ENCODE measurements around the gene RNF207.

DNA sequence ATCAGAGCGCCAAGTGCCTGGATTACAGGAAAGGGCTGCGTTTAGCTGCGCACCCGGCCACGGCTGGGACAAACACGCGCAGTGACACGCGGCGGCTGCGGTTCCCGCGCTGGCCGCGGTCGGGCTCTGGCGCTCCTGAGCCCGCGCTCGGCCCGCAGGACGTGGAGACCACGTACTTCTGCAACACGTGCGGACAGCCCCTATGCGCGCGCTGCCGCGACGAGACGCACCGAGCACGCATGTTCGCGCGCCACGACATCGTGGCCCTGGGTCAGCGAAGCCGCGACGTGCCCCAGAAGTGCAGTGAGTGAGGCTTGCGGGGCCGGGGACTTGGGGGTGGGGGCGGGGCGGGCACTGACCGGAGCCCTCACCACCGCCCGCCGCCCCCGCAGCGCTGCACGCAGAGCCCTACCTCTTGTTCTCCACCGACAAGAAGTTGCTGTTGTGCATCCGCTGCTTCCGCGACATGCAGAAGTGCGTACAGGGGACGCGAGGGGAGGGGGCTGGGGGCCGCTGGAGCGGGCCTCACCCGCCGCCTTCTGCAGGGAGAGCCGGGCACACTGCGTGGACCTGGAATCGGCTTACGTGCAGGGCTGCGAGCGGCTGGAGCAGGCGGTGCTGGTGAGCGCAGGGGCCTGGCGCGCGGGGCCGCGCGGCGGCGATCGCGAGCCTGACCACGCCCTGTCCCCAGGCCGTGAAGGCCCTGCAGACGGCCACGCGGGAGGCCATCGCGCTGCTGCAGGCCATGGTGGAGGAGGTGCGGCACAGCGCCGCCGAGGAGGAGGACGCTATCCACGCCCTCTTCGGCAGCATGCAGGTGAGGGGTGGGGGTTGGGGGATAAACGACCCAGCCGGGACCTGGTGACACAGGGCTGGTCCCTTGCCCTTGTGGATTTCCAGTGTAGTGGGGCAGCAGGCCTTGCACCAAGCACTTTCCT lies 3.1 kb downstream of the RNF207 start:
- TF ChIP-seq POLR2AphosphoS5 (IDR thresholded peaks at IDR 0.05; ENCODE audit: low read depth, low read length): no peak
- TF ChIP-seq TAF1 (IDR thresholded peaks at IDR 0.05; ENCODE audit: low read depth, low read length): no peak
